Renal pelvis (tissue), 4 donors: ENCODE measurements around the gene SERBP1. TPM values are rescaled to one million over a fixed set of nuclear protein-coding genes. Genes with fewer than 3 reads are reported as not detected.
A peak's percentile ranks its signal among the peaks of the same experiment; 100 is the strongest.
"Not testable (repeated sequence)": the region's sequence is repeated elsewhere in the genome, so short reads cannot be mapped to it uniquely, and the experiment has no call there.

ENCODE experiments used
- DNase-seq: peaks from one replicate; pipeline ENCODE4 v3.0.0-alpha.2; 2013
- polyA plus RNA-seq, 3 donors: library from polyadenylated mRNA; unstranded; fragments of 120-200 nt; gene quantifications; one replicate each; pipeline ENCODE4 v1.2.1, GENCODE V29; 2013; ENCODE audit not compliant: insufficient read length in 3 of 3

SERBP1 gene
- polyA plus RNA-seq, 3 donors = 363 to 389 (median 389) TPM

- DNase-seq = no peak
Measured at GRCh38 chr1:67451356-67451755, 21.2 kb upstream of the SERBP1 start.

DNA sequence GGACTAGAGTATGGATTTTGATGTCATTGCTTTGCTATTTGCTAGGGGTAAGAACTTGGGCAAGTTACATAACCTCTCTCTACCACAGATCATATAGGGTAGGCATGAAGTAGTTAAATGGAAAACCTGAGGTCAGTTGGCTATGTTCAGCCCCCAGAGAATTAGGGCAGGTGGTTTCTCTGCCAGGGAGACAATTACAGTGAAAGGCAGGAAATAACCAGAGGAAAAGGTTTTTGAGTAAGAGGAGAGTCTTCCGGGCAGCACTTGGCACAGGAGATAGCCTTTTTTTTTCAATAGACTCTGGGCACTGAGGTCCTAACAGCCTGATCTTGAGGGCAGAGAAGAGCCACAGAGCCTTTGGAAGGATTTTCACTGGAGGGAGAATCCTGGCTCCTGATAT lies 16.7 kb upstream of the SERBP1 start:
- DNase-seq = no peak

- not testable (repeated sequence) for DNase-seq
Measured at GRCh38 chr1:67446014-67446413, 15.8 kb upstream of the SERBP1 start.

DNA sequence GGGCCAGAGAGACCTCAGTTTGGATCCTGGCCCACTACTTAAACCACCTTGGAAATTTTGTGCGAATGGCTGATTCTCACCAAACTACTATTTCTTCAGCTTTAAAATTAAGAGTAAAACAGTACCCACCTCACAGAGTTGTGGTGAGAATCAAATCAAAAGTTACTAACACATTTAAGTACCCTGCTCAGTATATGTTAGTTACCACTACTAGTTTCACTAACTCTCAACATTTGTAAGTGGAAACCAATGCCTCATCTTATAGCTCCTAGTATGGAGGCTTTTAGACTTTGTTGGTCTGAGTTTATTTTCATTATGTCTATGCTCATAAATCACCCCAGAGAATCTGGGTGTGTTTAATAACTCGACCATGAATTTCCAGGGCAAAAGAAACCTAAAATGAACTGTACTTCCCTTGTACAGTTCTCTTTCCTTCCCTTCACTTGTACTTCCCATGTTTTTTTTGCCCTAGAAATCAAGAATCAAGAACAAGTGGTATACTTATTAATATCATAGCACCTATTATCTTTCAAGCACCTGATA lies 11.6 kb upstream of the SERBP1 start:
- no peak for DNase-seq

DNA sequence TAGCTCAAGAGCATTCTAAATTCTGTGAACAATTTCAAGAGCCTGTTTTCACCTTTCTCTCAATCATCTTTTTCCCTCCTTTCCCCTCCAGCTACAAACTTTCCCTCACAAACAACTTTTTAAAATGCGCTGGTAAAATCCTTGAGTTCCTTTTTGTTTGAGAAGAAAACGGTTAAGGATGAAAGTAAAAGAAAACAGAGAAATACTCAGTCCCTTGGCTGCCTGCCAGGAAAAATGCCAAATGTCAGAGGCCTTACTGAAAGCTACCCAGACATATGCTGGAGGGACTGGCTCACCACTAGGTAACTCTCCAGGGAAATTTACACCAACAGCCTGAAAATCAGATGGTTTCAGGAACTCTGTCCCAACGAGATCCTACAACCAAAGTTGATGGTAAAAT lies 11.0 kb upstream of the SERBP1 start:
- peak; percentile 54 for DNase-seq

DNA sequence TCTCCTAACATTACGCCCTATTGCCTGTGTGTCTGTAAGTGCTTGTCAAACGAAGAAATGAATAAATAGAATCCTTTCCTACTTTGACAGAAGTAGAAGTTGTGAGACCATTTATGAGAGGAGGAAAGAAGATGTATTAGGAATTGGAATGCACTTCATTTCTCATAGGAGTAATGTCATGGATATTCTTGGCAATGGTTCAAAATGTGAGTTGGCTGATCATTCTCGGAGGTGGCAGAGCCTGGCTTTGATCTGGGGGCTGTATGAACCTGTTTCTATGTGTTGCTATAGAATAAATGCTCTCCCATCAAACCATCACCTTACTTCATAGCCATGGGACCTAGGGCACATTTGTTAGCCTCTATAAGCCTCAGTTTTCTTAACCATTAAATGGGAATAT lies 10.1 kb upstream of the SERBP1 start:
- DNase-seq = no peak

DNA sequence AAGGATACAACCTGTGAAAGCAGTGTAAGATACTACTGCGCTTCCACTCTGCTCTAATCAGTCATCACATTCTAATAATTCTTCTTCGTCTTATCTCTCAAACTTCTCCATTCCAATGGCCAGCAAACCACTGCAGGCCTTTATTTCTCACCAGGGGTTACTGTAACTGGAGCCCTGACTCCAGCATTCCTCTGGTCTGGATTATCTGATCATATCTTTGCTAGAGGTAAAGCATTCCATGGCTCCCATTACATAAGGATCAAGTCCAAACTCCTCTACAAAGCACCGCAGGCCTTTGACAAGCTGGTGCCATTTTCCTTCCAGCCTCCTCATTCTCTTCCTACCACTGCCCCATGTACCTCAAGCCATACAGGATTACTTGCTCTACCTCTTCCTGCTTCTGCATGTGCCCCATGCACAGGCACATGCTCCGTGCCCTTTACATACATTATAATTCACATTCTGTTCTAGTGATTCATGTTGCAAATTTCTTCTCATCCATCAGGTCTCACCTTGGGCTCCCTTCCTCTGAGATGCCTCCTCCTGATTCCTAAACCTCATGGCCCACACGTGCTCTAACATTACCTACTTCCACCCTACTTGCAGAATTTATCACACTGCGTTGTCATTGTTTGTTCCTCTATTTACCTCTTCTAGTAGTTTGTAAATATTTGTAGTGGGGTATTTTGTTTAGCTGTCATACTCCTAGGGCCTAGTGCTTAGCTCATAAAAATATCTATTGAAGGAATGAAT lies 9.3 kb upstream of the SERBP1 start:
- DNase-seq = no peak

- DNase-seq = no peak
Measured at GRCh38 chr1:67437961-67438360, 7.8 kb upstream of the SERBP1 start.

- no peak for DNase-seq
Measured at GRCh38 chr1:67436511-67437055, 6.4 kb upstream of the SERBP1 start.

DNA sequence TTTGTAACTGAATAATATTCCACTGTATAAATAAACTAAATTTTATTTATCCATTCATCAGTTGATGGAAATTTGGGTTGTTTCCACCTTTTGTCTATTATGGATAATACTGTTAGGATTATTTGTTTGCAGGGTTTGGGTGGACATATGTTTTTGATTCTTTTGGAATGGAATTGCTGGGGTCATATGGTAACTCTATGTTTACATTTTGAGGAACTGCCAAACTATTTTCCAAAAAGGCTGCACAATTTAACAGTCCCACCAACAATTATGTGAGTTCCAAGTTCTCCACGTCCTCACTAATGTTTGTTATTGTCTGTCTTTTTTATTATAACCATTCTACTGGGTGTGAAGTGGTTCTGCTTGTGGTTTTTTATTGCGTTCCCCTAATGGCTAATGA lies 4.3 kb upstream of the SERBP1 start:
- DNase-seq = no peak

- no peak for DNase-seq
Measured at GRCh38 chr1:67433837-67434236, 3.6 kb upstream of the SERBP1 start.

GRCh38 chr1:67432745-67433144 lies 2.5 kb upstream of the SERBP1 start:
- DNase-seq = no peak

DNA sequence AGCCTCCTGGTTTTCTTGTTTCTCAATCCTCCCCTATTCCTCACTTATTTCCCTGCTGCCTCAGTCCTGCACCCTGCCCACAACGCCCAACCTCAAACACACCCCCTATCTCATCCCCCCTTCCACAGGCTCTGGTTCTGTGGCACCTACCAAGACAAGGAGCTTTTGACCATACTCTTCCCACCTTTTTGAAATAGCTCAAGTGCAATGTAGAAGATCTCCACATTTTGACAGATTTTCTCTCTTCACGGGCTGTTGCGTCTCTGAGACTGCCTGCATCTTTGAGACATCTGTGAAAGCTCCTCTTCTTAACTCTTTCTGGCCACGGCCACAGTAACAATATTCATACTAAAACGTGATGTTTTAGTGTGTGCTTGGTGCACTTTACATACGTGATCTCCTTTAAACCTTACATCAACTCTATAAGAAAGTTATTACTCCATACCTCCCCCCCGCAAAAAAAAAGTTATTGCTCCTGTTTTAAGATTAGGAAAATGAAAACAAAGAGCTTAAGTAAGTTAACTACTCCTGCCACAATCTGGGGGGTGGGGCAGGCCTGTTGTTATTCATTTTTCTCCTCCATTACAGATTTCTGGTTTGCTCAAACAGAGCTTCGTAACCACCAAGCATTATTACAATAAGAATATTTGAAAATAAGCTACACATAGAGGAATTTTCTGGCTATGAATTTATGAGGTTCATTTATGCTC lies 1.8 kb upstream of the SERBP1 start:
- no peak for DNase-seq

- no peak for DNase-seq
Measured at GRCh38 chr1:67431156-67431765, 1.1 kb upstream of the SERBP1 start.

- peak; percentile 23 for DNase-seq
Measured at GRCh38 chr1:67429528-67430357, 459 bp downstream of the SERBP1 start.

- DNase-seq = peak; percentile 35
Measured at GRCh38 chr1:67429011-67429527, 1.1 kb downstream of the SERBP1 start.

DNA sequence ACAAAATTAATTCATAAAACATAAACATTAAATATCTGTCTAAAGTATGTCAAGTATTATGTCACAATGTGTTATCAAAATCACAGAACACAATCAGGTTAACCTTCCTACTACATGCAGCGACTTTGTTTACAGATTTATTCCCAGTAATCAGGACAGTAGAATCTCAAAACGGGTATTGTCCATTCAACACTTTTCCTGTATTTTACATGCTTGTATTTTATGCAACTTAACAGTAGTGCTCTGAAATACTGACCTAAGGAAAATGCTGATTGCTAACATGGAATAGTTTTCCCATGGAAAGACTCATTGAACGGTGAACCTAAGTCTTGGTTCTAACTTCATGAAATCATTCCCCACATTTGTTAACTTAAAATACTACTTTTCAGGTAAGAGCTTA lies 2.3 kb downstream of the SERBP1 start:
- no peak for DNase-seq

DNA sequence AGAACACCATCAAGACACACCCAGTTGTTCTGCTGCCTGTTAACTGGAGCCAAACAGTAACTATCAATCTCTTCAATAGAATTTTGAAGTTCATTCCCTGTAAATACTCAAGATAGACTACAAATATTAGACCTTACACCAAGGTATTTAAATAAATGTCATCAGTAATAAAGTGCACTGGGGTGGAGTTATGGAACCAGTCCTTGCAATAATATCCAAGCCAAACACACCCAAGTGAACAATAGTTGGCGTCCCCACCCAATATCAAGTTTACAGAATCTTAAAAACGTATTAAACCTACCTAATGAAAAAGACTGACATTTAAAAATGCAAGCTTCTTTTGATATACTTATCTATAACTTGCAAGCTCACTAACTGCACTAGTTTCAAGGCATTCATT lies 2.7 kb downstream of the SERBP1 start:
- DNase-seq = no peak

- DNase-seq = no peak
Measured at GRCh38 chr1:67420835-67421492, 9.2 kb downstream of the SERBP1 start.

DNA sequence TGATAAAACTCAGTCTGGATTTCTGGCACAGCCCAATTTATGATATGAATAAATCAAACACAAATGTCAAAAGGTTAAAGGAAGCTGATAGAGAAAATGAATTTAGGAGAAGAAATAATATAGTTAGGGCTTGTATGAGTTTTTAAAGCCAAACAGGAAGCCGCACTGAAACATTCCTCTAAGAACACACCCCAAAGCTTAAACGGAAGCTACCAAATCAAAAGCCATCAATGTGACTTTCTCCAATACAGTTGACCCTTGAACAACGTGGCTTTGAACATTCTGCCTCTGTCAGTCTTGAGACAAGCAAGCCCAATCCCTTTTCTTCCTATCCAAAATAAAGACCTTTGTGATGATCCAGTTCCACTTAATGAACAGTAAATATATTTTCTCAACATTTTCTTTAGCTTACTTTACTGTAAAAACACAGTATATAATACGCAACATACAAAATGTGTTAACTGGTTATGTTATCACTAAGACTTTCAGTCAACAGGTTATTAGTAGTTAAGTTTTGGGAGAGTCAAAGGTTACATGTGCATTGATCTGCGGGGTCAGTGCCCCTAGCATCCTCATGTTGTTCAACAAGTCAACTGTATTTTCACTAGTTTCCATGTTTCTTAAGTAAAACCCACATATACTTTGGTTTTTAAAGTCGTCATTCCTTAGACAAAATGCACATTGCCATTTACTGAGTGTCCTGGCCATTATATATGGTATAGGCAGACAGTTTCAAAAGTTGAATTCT lies 11.2 kb downstream of the SERBP1 start:
- DNase-seq = no peak
